HS-5 (cell line): ENCODE results near the gene ENTPD6.
"Not testable (repeated sequence)": the region's sequence is repeated elsewhere in the genome, so short reads cannot be mapped to it uniquely, and the experiment has no call there.

ENCODE experiments used
- DNase-seq: peaks from one replicate; pipeline ENCODE4 v3.0.0-alpha.2; 2012; ENCODE audit warnings: low read depth

The ENTPD6 gene

GRCh38 chr20:25257130-25257529, 61.6 kb downstream of the ENTPD6 start:
- DNase-seq, result no peak

- DNase-seq, result no peak
These were observed 62.4 kb downstream of the ENTPD6 start for GRCh38 chr20:25257756-25258475.

DNA sequence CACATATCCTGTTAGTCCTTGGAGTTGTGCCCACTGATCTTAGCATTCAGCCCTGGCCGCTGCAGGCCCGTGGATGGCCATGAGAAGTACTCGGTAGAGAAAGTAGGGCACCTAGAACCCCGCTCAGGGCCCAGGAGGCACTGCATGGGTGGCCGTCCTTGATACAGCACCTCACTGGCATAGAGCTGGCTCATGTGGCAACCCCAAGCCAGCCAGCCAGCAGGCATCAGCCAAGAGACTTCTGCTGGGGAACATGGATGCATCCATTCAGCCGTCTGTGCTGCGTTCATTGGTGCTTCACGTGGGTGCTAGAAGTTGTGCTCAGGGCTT, 62.9 kb downstream of the ENTPD6 start:
- no peak for DNase-seq

GRCh38 chr20:25258828-25259227, 63.3 kb downstream of the ENTPD6 start:
- no peak for DNase-seq

DNA sequence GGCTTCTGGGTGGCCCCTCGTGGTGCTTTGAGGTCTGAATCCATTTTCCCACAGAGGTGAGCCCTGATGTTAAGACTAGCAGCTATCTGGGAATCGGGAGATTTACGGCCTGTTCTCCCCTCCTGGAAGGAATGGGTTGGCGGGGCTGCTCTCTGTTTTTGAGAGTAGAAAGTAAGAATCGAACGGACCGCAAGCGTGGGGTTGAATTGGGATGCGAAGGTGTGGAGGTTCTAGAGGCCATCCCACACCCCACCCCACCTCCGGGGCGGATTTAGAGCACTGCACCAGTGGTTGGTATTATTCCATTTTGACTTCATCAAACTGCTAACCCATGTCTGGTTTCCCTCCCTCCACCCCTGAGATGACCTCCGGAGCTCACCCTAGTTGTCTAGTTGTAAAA, 63.8 kb downstream of the ENTPD6 start:
- no peak for DNase-seq

- no peak for DNase-seq
These were observed 64.3 kb downstream of the ENTPD6 start for GRCh38 chr20:25259788-25260254.

- not testable (repeated sequence) for DNase-seq
These were observed 65.4 kb downstream of the ENTPD6 start for GRCh38 chr20:25260770-25261437.

DNA sequence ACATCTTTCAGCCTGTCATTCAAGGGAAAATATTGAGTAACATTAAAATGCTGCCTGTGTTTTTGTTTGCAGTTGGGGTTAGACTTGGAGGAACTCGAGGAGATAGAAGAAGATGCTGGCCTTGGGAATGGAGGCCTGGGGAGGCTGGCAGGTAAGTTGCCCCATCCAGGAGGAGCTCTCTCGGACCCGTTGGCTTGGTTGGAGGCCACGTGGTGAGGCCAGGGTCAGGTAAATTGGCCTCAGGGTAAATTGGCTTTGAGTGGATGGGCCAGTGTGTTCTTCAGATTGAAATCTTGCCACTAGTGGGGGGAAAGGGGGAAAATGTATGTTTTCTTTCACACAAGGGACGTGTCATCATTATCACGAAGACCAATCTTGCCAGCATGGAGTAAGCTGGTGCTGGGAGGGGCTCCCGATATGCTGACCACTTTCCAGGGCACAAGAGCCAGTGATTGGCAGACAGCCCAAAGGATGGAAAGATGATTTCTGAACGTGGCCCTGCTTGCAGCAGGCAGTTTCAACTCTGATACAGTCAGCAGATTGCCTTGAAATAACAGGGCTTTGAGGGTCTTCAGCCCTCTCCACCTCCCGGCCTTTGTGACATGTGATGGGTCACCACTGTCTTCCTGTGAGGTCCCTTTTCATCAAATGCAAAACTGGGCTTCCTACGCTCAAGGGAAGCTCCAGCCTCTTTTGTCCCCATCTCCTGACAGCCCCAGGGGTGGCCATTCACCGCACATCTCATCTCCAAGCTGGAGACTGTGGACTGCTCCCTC, 73.7 kb downstream of the ENTPD6 start:
- no peak for DNase-seq

DNA sequence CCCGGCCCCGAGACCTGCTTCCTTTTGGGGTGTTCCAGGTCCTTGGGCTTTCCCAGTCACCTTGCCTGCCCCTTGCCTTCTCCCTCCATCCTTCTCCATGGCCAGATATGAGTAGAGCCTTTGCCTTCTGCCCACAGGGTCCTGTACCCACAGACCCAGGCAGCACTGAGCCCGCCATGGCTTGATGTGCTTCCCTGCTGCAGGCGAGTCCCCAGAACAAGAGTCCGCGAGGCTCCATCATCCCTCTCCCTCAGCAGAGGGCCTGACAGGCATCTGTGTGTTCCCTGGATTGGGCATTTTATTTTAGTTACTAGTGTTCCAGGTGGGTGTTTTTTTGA, 74.3 kb downstream of the ENTPD6 start:
- no peak for DNase-seq

DNA sequence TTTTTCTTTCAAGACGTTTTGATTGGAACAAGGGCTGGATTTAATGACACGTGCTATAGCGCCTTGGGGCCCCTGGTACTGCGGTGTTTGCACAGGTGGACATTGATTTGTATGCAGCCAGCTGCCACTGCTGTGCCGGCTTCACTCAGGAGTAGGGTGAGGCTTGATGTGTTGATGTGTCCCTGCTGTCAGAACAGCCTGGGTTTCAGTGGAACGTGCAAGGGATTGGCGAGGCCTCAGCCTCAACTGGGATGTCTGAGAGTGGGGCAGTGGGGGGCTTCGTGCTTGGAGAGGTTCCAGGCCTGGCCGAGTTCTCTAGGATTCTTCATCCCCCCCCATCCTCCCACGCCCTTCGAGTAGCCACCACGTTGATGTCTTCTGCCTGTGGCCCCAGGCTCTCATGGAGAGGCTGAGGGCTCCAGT, 75.3 kb downstream of the ENTPD6 start:
- DNase-seq, result no peak

DNA sequence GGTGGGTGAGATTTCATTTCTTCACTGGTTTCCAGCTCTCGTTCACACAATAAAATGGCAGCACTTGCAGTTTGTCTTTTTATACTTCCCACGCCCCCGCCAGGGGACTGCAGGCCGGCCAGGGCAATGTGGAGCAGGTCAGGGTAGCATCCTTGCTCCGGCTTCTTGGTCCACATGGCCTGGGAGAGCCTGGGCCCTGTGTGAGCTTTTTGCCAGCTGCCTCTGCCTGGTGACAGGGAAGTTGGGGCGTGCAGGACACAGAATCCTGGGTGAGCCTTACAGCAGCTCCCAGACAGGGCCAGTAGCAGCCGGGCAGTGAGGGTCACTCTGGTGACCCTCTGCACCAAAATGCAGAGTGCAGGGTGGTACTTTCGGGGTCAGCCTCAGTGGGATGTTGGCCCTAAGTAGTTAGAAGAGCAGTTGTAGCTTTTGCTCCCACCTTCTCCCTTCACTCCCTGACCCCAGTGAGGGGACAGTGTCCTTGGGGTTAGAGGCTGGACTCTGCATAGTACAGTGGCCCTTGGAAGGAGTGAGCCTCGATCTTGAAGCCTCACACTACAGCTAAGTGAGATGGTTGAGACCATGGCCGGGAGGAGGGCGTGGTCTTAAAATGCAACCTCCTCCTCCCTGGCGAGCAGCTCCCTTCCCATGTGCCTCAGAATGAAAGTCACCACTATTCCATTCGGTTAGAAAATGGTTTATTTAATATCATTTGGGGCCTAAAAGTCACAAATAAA, 76.1 kb downstream of the ENTPD6 start:
- DNase-seq, result no peak

DNA sequence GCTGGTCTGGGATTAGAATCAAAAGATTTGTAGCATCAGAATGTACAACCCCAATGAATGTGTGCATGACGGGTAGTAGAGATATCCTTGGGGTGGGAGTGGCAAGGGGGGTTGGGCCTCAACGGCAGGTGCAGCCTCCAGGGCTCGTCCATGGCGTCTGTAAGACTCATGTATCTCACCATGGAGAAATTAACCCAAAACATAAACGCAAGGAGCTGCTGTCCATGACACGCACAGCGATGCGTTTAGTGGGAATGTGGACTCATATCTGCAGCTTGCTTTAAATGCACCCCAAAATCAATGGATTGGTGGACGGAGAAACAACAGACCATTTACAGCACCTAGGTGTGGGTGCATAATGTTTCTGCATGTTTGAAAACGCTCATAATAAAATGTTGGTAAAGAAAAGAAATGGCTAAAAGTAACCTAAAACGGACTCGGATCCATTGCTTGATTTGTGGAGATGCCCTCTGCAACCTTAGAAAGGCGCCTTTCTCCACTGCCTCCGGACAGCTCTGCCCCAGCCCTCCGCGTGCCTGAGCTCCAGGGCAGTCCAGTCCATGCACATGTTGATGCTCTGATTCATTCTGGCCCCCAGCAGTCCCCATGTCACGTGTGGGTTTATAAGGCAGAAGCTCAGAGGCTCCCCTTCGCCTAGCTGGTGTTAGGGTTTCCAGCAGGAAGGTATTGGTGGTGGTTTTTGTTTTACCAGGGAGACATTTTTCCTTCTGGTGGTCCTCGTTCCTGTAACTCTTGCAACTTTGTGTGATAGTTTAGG, 76.9 kb downstream of the ENTPD6 start:
- no peak for DNase-seq

DNA sequence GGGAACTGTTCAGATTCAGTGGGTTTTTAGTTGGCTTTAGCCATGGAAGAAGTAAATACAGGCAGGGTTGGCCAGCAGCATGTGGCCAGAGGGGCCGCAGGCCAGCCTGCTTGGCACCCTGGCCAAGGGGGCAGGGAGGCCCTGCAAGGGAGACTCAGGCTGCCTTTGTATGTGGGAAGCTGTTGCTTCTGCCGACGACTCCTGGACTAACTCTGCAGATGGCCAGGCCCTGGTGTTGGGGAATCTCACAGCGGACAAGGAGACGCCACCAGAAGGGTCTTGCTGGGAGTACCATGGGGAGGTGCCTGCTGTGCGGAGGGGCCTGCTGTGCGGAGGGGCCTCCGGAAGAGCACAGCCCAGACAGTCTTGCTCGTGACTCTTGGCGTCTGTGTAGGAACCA, 77.5 kb downstream of the ENTPD6 start:
- DNase-seq, result no peak

- no peak for DNase-seq
These were observed 78.2 kb downstream of the ENTPD6 start for GRCh38 chr20:25273541-25274358.

DNA sequence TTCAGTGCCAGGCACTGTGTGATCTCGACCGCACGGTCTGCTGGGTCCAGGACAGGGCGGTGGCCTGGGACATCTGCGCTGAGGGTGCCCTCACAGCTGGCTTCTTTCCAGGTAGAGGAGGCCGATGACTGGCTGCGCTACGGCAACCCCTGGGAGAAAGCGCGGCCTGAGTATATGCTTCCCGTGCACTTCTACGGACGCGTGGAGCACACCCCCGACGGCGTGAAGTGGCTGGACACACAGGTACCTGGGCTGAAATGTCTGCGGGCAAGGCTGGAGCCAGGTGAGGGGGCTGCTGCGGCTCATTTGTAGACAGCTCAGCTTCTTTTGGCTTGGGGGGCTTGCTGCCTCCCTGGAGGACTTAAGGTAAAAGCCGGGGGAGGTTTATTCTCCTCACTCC, 79.0 kb downstream of the ENTPD6 start:
- no peak for DNase-seq

- no peak for DNase-seq
These were observed 79.6 kb downstream of the ENTPD6 start for GRCh38 chr20:25274891-25275812.

- DNase-seq, result no peak
These were observed 80.5 kb downstream of the ENTPD6 start for GRCh38 chr20:25275813-25276532.
